Trophoblast cell (in vitro differentiated cells and primary cell): Measurements from ENCODE around the gene LUZP1.

Source experiments
- DNase-seq, 2 donors: peaks; one replicate each; pipeline ENCODE4 v3.0.0-alpha.2; 2016
- H2AFZ ChIP-seq: 2 replicates; pipeline ENCODE4 v1.6.1; 2013; ENCODE audit warnings: low read length, moderate library complexity, mild to moderate bottlenecking; ENCODE audit not compliant: insufficient read depth, poor library complexity
- H2AK5ac ChIP-seq: 2 replicates; pipeline ENCODE4 v1.6.1; 2013; ENCODE audit warnings: mild to moderate bottlenecking, low read length
- H2BK120ac ChIP-seq: 2 replicates; pipeline ENCODE4 v1.6.1; 2013; ENCODE audit warnings: low read length, mild to moderate bottlenecking, moderate library complexity; ENCODE audit not compliant: insufficient read depth, poor library complexity
- H2BK12ac ChIP-seq: 2 replicates; pipeline ENCODE4 v1.6.1; 2013; ENCODE audit warnings: mild to moderate bottlenecking, low read length, moderate library complexity
- H2BK5ac ChIP-seq: 2 replicates; pipeline ENCODE4 v1.6.1; 2013; ENCODE audit warnings: low read length, low read depth, moderate library complexity, mild to moderate bottlenecking; ENCODE audit not compliant: poor library complexity
- H3K14ac ChIP-seq: 2 replicates; pipeline ENCODE4 v1.6.1; 2013; ENCODE audit warnings: mild to moderate bottlenecking, low read length
- H3K18ac ChIP-seq: 2 replicates; pipeline ENCODE4 v1.6.1; 2013; ENCODE audit warnings: mild to moderate bottlenecking, low read length
- H3K23ac ChIP-seq: 2 replicates; pipeline ENCODE4 v1.6.1; 2013; ENCODE audit warnings: low read length
- H3K27ac ChIP-seq: 2 replicates; pipeline ENCODE4 v1.5.1; 2013; ENCODE audit warnings: low read depth, mild to moderate bottlenecking, inconsistent platforms, low read length, moderate library complexity
- H3K27me3 ChIP-seq: 2 replicates; pipeline ENCODE4 v1.6.1; 2013; ENCODE audit warnings: inconsistent platforms, mild to moderate bottlenecking, low read length, moderate library complexity; ENCODE audit not compliant: insufficient read depth
- H3K36me3 ChIP-seq, 2 experiments: 1 replicate in 1 of 2; 2 replicates in 1 of 2; pipeline ENCODE4 v1.6.1; 2013; ENCODE audit warnings: low read length in 2 of 2, mild to moderate bottlenecking in 2 of 2, moderate library complexity in 1 of 2; ENCODE audit not compliant: insufficient read depth in 2 of 2, control insufficient read depth in 1 of 2
- H3K4ac ChIP-seq: 2 replicates; pipeline ENCODE4 v1.6.1; 2013; ENCODE audit warnings: low read depth, mild to moderate bottlenecking, low read length, moderate library complexity
- H3K4me1 ChIP-seq, 2 experiments: 1 replicate in 1 of 2; 2 replicates in 1 of 2; pipeline ENCODE4 v1.6.1; 2013; ENCODE audit warnings: low read length in 2 of 2, mild to moderate bottlenecking in 2 of 2, moderate library complexity in 1 of 2; ENCODE audit not compliant: insufficient read depth in 2 of 2, control insufficient read depth in 1 of 2
- H3K4me2 ChIP-seq: 2 replicates; pipeline ENCODE4 v1.6.1; 2013; ENCODE audit warnings: inconsistent platforms, mild to moderate bottlenecking, low read length, moderate library complexity
- H3K4me3 ChIP-seq: 2 replicates; pipeline ENCODE4 v1.5.1; 2013; ENCODE audit warnings: mild to moderate bottlenecking, low read depth, low read length, inconsistent platforms
- H3K79me1 ChIP-seq: one replicate; pipeline ENCODE4 v1.6.1; 2013; ENCODE audit warnings: low read length
- H3K79me2 ChIP-seq: 2 replicates; pipeline ENCODE4 v1.6.1; 2013; ENCODE audit warnings: low read length, mild to moderate bottlenecking; ENCODE audit not compliant: control insufficient read depth, insufficient read depth, poor library complexity
- H3K9ac ChIP-seq: 2 replicates; pipeline ENCODE4 v1.6.1; 2013; ENCODE audit warnings: mild to moderate bottlenecking, low read length
- H3K9me3 ChIP-seq: 2 replicates; pipeline ENCODE4 v1.6.1; 2013; ENCODE audit warnings: low read depth, mild to moderate bottlenecking, control low read depth, inconsistent platforms, low read length; ENCODE audit not compliant: insufficient read depth
- H4K12ac ChIP-seq: 2 replicates; pipeline ENCODE4 v1.6.1; 2013; ENCODE audit warnings: low read depth, mild to moderate bottlenecking, low read length, moderate library complexity
- H4K8ac ChIP-seq: 2 replicates; pipeline ENCODE4 v1.6.1; 2013; ENCODE audit warnings: low read depth, mild to moderate bottlenecking, low read length, moderate library complexity
- H4K91ac ChIP-seq: one replicate; pipeline ENCODE4 v1.6.1; 2013; ENCODE audit warnings: low read depth, mild to moderate bottlenecking, low read length, moderate library complexity
- WGBS: extraction: QIAGEN DNeasy Blood & Tissue Kit; methylation state at CpG from one replicate; pipeline ENCODE4 v1.1.7; 2013; ENCODE audit warnings: missing lambda C conversion rate; ENCODE audit not compliant: insufficient read length, insufficient coverage; ENCODE audit errors: extremely low coverage; 5-methylcytosine and 5-hydroxymethylcytosine counted together

The LUZP1 gene

GRCh38 chr1:23065385-23065784 is 103.3 kb downstream of the LUZP1 start:
- Histone ChIP-seq H3K79me1 (no peaks in the 10 kb centered on the region), H3K27ac (no peak overlapping the region), H2BK120ac (no peak overlapping the region), H3K18ac (no peak overlapping the region), H3K27me3 (no peaks in the 10 kb centered on the region), H3K4me3 (no peak overlapping the region), H4K91ac (no peak overlapping the region), H4K12ac (no peak overlapping the region), H2BK5ac (no peak overlapping the region), H3K36me3 (peaks cover 10 to 32% of the 10 kb centered on the region in 2 experiments), H3K14ac (no peak overlapping the region), H2AFZ (no peak overlapping the region), H3K9ac (no peak overlapping the region), H3K4me1 (no peaks in the 10 kb centered on the region), H3K4me2 (no peak overlapping the region), H3K23ac (no peak overlapping the region), H3K9me3 (no peaks in the 10 kb centered on the region), H2AK5ac (no peak overlapping the region), H4K8ac (no peak overlapping the region), H2BK12ac (no peak overlapping the region), H3K4ac (no peak overlapping the region), H3K79me2 (no peaks in the 10 kb centered on the region)
- no peak for DNase-seq
- no CpG with 5 or more reads among the region's 2 CpGs for WGBS

GRCh38 chr1:23062271-23062670 is 106.4 kb downstream of the LUZP1 start:
- H4K8ac ChIP-seq, result no peak overlapping the region
- no peak overlapping the region for H3K23ac ChIP-seq
- H3K4me3 ChIP-seq, result no peak overlapping the region
- no peak overlapping the region for H4K91ac ChIP-seq
- H2BK12ac ChIP-seq, result no peak overlapping the region
- H3K14ac ChIP-seq, result no peak overlapping the region
- WGBS, result no CpG with 5 or more reads among the region's 2 CpGs
- no peak overlapping the region for H4K12ac ChIP-seq
- no peak overlapping the region for H2AFZ ChIP-seq
- H3K79me2 ChIP-seq, result no peaks in the 10 kb centered on the region
- no peak overlapping the region for H3K9ac ChIP-seq
- H3K36me3 ChIP-seq, result peaks cover 7 to 29% of the 10 kb centered on the region in 2 experiments
- peak in 1 of 2 donors; percentile 15 for DNase-seq
- H2BK120ac ChIP-seq, result no peak overlapping the region
- no peak overlapping the region for H2AK5ac ChIP-seq
- no peak overlapping the region for H3K27ac ChIP-seq
- no peak overlapping the region for H2BK5ac ChIP-seq
- H3K9me3 ChIP-seq, result no peaks in the 10 kb centered on the region
- no peak overlapping the region for H3K4me2 ChIP-seq
- H3K4me1 ChIP-seq, result no peaks in the 10 kb centered on the region
- no peaks in the 10 kb centered on the region for H3K27me3 ChIP-seq
- H3K79me1 ChIP-seq, result no peaks in the 10 kb centered on the region
- no peak overlapping the region for H3K4ac ChIP-seq
- H3K18ac ChIP-seq, result no peak overlapping the region

GRCh38 chr1:23057301-23057700 is 111.4 kb downstream of the LUZP1 start:
- Histone ChIP-seq H3K4me1 (no peaks in the 10 kb centered on the region), H3K36me3 (peaks cover 12 to 27% of the 10 kb centered on the region in 2 experiments), H2AFZ (no peak overlapping the region), H3K27ac (no peak overlapping the region), H4K91ac (no peak overlapping the region), H3K27me3 (no peaks in the 10 kb centered on the region), H4K8ac (no peak overlapping the region), H2AK5ac (no peak overlapping the region), H3K23ac (no peak overlapping the region), H3K4me3 (no peak overlapping the region), H2BK120ac (no peak overlapping the region), H2BK5ac (no peak overlapping the region), H3K4ac (no peak overlapping the region), H3K9me3 (no peaks in the 10 kb centered on the region), H3K79me2 (no peaks in the 10 kb centered on the region), H3K18ac (no peak overlapping the region), H3K9ac (no peak overlapping the region), H3K4me2 (no peak overlapping the region), H2BK12ac (no peak overlapping the region), H3K79me1 (no peaks in the 10 kb centered on the region), H4K12ac (no peak overlapping the region), H3K14ac (no peak overlapping the region)
- DNase-seq, result no peak
- no CpG with 5 or more reads among the region's 5 CpGs for WGBS

- Histone ChIP-seq H3K9ac (no peak overlapping the region), H3K36me3 (peaks cover 7 to 8% of the 10 kb centered on the region in 2 experiments), H2BK120ac (no peak overlapping the region), H4K8ac (no peak overlapping the region), H3K9me3 (no peaks in the 10 kb centered on the region), H3K23ac (no peak overlapping the region), H3K79me1 (no peaks in the 10 kb centered on the region), H3K4me3 (no peak overlapping the region), H2BK12ac (no peak overlapping the region), H3K14ac (no peak overlapping the region), H3K4me2 (no peak overlapping the region), H3K4ac (no peak overlapping the region), H4K12ac (no peak overlapping the region), H2AFZ (no peak overlapping the region), H4K91ac (no peak overlapping the region), H2BK5ac (no peak overlapping the region), H2AK5ac (no peak overlapping the region), H3K27me3 (no peaks in the 10 kb centered on the region), H3K79me2 (no peaks in the 10 kb centered on the region), H3K18ac (no peak overlapping the region), H3K4me1 (no peaks in the 10 kb centered on the region), H3K27ac (no peak overlapping the region)
- WGBS, result no CpG with 5 or more reads among the region's 4 CpGs
- no peak for DNase-seq
Measured at GRCh38 chr1:23051290-23051909, 117.3 kb downstream of the LUZP1 start.
